Measurements from ENCODE around the gene ZNF500.

The ZNF500 gene

DNA sequence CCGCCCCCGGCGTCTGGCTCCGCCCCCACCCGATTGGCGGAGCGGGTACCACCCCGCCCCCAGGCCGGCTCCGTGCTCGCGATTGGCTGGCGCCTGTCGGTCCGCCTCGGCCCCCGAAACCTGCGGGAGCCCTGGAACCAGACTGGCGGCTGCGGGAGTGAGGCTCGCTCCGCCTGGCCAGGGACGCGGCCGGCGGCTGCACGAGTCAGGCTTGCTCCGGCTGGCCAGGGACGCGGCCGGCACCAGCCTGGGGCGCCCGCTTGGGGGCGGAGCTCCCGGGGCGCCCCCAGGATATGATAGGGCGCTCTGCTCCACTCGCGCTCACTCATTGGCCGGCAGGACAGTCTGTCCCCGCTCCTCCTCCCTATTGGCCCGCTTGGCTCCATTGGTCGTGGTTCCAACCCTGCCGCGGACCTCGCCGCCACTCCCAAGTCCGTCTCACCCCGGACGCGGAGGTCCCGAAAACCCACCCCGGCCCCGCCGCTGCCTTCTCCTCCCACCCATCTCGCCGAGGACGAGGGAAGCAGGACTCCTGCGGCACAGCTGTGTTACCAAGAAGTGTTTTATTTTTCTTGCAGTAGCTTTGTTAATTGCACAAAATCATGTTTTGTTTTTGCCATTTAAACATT, 35.8 kb upstream of the ZNF500 start:
- Histone ChIP-seq H3K9me3 (ENCODE audit: control insufficient read depth in 2 of 2, low read length in 2 of 2) (no peaks in the 10 kb centered on the region), H3K4me1 (ENCODE audit: control insufficient read depth, insufficient read depth, low read length) (peaks cover 31% of the 10 kb centered on the region), H3K27me3 (ENCODE audit: control insufficient read depth in 1 of 2, insufficient read depth in 2 of 2, low read length in 2 of 2) (no peaks in the 10 kb centered on the region), H3K9ac (ENCODE audit: low read length in 2 of 2) (peak overlapping the region; percentile 62 to 74), H3K27ac (ENCODE audit: low read length) (peak overlapping the region; percentile 78), H3K4me3 (ENCODE audit: low read length in 2 of 2) (peak overlapping the region; percentile 73 to 83), H3K36me3 (ENCODE audit: control insufficient read depth in 2 of 2, insufficient read depth in 2 of 2, low read length in 2 of 2) (peaks cover 24 to 28% of the 10 kb centered on the region in 2 donors)

DNA sequence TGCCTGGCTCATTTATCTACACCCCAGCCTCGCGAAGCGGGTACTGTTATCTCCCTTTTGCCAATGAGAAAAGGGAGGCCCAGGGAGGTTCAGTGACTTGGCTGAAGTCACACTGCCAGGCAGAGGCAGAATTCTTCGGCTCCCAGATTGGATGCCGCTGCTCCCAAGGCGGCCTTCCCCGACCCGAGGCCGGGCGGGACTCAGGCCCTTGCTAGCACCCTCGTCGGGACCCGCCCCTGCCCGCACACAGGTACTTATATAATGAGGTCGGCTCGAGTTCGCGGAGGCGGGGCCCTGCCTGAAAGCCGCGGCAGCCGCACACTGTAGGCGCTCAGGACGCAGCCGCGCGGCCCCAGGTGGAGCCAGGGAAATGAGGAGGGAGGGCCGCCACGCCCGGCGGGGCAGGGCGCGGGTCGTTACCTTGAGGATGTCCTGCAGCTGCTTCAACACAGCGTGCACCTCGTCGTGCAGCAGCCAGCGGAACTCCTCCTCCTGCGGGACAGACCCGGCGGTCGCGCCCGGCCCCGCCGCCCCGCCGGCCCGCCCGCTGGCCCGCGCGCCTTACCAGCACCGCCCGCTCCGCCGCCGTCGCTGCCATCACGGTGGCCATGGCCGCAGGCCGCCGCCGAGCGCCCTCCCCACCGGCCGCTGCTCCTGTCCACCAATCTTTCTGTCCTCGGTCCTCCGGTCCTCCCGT, 35.1 kb upstream of the ZNF500 start, which contains the start of gene ROGDI:
TSS of gene ROGDI (minus strand) at position 672 of the 697 bp plus-strand sequence. CDS start at position 610, 62 bp downstream.
- Histone ChIP-seq H3K27me3 (ENCODE audit: control insufficient read depth in 1 of 2, insufficient read depth in 2 of 2, low read length in 2 of 2) (no peaks in the 10 kb centered on the region), H3K4me3 (ENCODE audit: low read length in 2 of 2) (peak within 1 kb of the TSS; percentile 73 to 83), H3K9me3 (ENCODE audit: control insufficient read depth in 2 of 2, low read length in 2 of 2) (no peaks in the 10 kb centered on the region), H3K4me1 (ENCODE audit: control insufficient read depth, insufficient read depth, low read length) (peaks cover 31% of the 10 kb centered on the region), H3K36me3 (ENCODE audit: control insufficient read depth in 2 of 2, insufficient read depth in 2 of 2, low read length in 2 of 2) (peaks cover 22 to 29% of the 10 kb centered on the region in 2 donors), H3K27ac (ENCODE audit: low read length) (peak within 1 kb of the TSS; percentile 78), H3K9ac (ENCODE audit: low read length in 2 of 2) (peak within 1 kb of the TSS; percentile 74 to 84)

DNA sequence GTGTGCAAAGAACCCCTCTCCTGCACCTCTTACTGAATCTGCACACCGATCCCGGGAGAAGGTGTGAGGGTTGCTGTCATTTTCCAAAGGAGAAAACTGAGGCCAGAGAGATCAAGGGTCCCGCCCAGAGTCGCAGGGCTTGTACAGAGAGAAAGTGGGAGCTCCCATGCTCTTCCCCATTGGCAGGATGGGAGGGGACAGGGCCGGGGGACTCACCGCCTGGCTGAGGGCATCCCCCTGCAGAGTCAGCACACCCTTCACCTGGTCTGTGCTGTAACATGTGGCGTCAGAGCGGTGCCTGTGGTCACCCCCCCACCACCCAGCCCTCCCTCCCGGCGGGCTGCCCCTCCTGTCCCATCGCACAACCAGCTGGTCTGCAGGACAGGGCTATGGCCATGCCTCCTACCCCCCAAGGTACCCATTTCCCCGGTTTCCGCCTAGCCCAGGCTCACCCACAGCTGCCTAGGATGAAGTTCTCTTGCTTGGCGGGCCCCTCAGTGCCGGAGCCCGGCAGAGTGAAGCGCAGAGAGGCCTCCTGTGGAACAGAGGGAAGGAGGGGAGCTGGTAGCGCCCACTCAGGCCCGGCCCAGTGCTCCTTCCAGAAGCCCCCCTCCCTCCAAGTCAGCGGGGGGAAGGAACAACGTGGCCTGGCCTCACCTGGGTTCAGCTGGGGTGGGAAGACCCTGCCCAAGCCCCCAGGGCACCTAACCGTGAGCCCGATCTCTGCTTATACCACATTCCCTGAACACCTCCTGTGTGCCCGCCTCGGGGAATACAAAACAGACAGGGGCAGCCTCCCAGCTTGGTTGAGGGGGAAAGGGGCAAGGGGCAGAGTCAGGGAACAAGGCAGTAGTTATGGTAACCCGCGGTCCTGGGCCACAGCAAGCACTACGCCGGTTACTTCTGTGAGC, 34.3 kb upstream of the ZNF500 start:
- H3K9me3 ChIP-seq (ENCODE audit: control insufficient read depth in 2 of 2, low read length in 2 of 2): no peaks in the 10 kb centered on the region
- H3K27me3 ChIP-seq (ENCODE audit: control insufficient read depth in 1 of 2, insufficient read depth in 2 of 2, low read length in 2 of 2): no peaks in the 10 kb centered on the region
- peak overlapping the region; percentile 53 to 84 for H3K9ac ChIP-seq (ENCODE audit: low read length in 2 of 2)
- H3K4me3 ChIP-seq (ENCODE audit: low read length in 2 of 2): peak overlapping the region; percentile 61 to 83
- H3K27ac ChIP-seq (ENCODE audit: low read length): peak overlapping the region; percentile 62
- H3K36me3 ChIP-seq (ENCODE audit: control insufficient read depth in 2 of 2, insufficient read depth in 2 of 2, low read length in 2 of 2): peaks cover 22 to 32% of the 10 kb centered on the region in 2 donors
- H3K4me1 ChIP-seq (ENCODE audit: control insufficient read depth, insufficient read depth, low read length): peaks cover 31% of the 10 kb centered on the region

GRCh38 chr16:4800290-4801041, 33.5 kb upstream of the ZNF500 start:
- Histone ChIP-seq H3K27me3 (ENCODE audit: control insufficient read depth in 1 of 2, insufficient read depth in 2 of 2, low read length in 2 of 2) (no peaks in the 10 kb centered on the region), H3K9ac (ENCODE audit: low read length in 2 of 2) (peak overlapping the region in 1 of 2 donors; percentile 25), H3K36me3 (ENCODE audit: control insufficient read depth in 2 of 2, insufficient read depth in 2 of 2, low read length in 2 of 2) (peaks cover 22 to 34% of the 10 kb centered on the region in 2 donors), H3K4me1 (ENCODE audit: control insufficient read depth, insufficient read depth, low read length) (peaks cover 31% of the 10 kb centered on the region), H3K9me3 (ENCODE audit: control insufficient read depth in 2 of 2, low read length in 2 of 2) (no peaks in the 10 kb centered on the region), H3K27ac (ENCODE audit: low read length) (no peak overlapping the region), H3K4me3 (ENCODE audit: low read length in 2 of 2) (no peak overlapping the region)

- no peaks in the 10 kb centered on the region for H3K27me3 ChIP-seq (ENCODE audit: control insufficient read depth in 1 of 2, insufficient read depth in 2 of 2, low read length in 2 of 2)
- H3K4me1 ChIP-seq (ENCODE audit: control insufficient read depth, insufficient read depth, low read length): peaks cover 26% of the 10 kb centered on the region
- no peaks in the 10 kb centered on the region for H3K9me3 ChIP-seq (ENCODE audit: control insufficient read depth in 2 of 2, low read length in 2 of 2)
- peaks cover 11 to 26% of the 10 kb centered on the region in 2 donors for H3K36me3 ChIP-seq (ENCODE audit: control insufficient read depth in 2 of 2, insufficient read depth in 2 of 2, low read length in 2 of 2)
- H3K9ac ChIP-seq (ENCODE audit: low read length in 2 of 2): no peak overlapping the region
- no peak overlapping the region for H3K27ac ChIP-seq (ENCODE audit: low read length)
- H3K4me3 ChIP-seq (ENCODE audit: low read length in 2 of 2): no peak overlapping the region
These were observed 32.4 kb upstream of the ZNF500 start for GRCh38 chr16:4799171-4799855.

DNA sequence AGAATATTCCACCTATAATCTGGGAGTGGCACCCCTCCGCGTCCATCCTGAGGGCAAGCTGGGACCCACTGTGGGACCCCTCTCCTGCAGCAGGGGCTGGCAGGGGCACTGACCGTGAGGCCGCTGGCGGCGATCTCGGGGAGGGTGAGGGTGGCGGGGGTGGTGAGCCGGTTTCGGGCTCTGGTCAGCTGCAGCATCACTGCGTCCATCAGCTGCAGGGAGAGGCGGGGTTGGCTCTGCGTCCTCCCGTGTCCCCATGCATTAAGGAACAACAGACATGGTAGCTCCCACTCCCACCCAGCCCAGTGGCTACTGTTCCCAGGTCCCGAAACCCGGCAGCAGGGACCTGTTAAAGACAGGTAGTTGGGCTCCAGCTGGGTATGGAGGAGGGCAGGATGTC, 31.5 kb upstream of the ZNF500 start:
- Histone ChIP-seq H3K36me3 (ENCODE audit: control insufficient read depth in 2 of 2, insufficient read depth in 2 of 2, low read length in 2 of 2) (peaks cover 10 to 25% of the 10 kb centered on the region in 2 donors), H3K4me3 (ENCODE audit: low read length in 2 of 2) (no peak overlapping the region), H3K9me3 (ENCODE audit: control insufficient read depth in 2 of 2, low read length in 2 of 2) (no peaks in the 10 kb centered on the region), H3K27me3 (ENCODE audit: control insufficient read depth in 1 of 2, insufficient read depth in 2 of 2, low read length in 2 of 2) (no peaks in the 10 kb centered on the region), H3K4me1 (ENCODE audit: control insufficient read depth, insufficient read depth, low read length) (peaks cover 21% of the 10 kb centered on the region), H3K9ac (ENCODE audit: low read length in 2 of 2) (no peak overlapping the region), H3K27ac (ENCODE audit: low read length) (no peak overlapping the region)

DNA sequence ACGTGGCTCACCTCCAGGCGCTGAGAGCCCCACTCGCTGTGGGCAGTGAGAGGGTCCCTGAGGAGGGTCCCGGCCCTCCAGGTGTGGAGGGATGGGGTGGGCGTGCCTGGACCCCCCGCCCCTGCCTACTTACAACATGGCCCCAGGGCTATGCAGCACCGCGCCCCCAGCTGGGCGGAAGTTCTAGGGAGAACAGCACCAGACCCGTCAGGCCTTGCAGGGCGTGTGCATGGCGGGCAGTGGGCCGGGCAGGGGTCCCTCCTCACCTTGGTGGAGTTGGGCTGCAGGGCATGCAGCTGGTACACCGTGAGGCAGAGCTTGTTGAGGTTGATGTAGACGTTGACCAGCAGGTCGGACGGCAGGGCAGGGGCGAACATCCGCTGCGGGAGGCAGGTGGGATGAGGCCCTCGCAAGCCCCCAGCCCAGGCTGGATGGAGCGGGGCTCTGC, 30.9 kb upstream of the ZNF500 start:
- no peak overlapping the region for H3K27ac ChIP-seq (ENCODE audit: low read length)

DNA sequence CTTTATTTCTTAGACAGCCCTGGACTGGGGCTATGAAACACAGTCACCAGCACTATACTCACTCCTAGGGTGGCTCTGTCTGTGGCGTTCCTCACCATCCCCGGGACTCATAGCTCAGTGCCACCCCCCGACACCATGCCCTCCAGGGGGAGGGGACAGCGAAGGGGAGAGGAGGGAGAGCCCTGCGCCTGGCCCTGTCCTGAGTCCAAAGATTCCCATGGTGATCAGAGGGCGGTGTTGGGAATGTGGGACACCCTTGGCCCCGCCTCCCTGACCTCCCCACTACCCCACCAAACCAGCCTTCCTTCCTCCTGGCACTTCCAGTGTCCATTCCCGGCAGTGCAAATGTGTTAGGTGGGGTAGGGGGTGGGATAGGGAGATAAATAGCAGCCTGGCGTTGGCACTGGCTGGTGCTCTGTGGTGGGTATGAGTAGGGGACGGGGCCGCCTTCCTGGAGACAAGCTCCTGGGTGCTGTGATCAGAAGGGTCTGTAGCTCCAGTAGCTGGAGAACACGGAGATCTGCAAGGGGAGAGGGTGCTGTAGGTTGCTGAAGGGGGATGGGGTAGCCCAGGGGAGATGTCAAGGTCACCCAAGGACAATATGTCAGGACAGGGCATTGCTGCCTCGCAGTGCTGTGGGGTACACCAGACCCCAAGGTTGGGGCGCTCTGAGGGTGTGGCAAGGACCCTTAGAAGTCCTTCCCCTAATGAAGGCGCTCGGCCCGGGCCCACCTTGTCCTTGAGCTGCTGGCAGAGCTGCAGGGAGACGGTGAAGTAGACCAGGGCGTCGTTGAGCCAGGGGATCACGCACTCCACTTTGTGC, 30.2 kb upstream of the ZNF500 start:
- H3K9ac ChIP-seq (ENCODE audit: low read length in 2 of 2): no peak overlapping the region
- H3K27ac ChIP-seq (ENCODE audit: low read length): no peak overlapping the region
- H3K27me3 ChIP-seq (ENCODE audit: control insufficient read depth in 1 of 2, insufficient read depth in 2 of 2, low read length in 2 of 2): no peaks in the 10 kb centered on the region
- peaks cover 20% of the 10 kb centered on the region for H3K4me1 ChIP-seq (ENCODE audit: control insufficient read depth, insufficient read depth, low read length)
- no peak overlapping the region for H3K4me3 ChIP-seq (ENCODE audit: low read length in 2 of 2)
- H3K9me3 ChIP-seq (ENCODE audit: control insufficient read depth in 2 of 2, low read length in 2 of 2): no peaks in the 10 kb centered on the region
- peaks cover 10 to 25% of the 10 kb centered on the region in 2 donors for H3K36me3 ChIP-seq (ENCODE audit: control insufficient read depth in 2 of 2, insufficient read depth in 2 of 2, low read length in 2 of 2)

More for the DNA sequence above, 30.9 kb upstream of the ZNF500 start:
- Histone ChIP-seq H3K4me1 (ENCODE audit: control insufficient read depth, insufficient read depth, low read length) (peaks cover 21% of the 10 kb centered on the region), H3K4me3 (ENCODE audit: low read length in 2 of 2) (no peak overlapping the region), H3K36me3 (ENCODE audit: control insufficient read depth in 2 of 2, insufficient read depth in 2 of 2, low read length in 2 of 2) (peaks cover 10 to 25% of the 10 kb centered on the region in 2 donors), H3K9ac (ENCODE audit: low read length in 2 of 2) (no peak overlapping the region), H3K27me3 (ENCODE audit: control insufficient read depth in 1 of 2, insufficient read depth in 2 of 2, low read length in 2 of 2) (no peaks in the 10 kb centered on the region), H3K9me3 (ENCODE audit: control insufficient read depth in 2 of 2, low read length in 2 of 2) (no peaks in the 10 kb centered on the region)

- H3K4me3 ChIP-seq (ENCODE audit: low read length in 2 of 2): no peak overlapping the region
- no peaks in the 10 kb centered on the region for H3K27me3 ChIP-seq (ENCODE audit: control insufficient read depth in 1 of 2, insufficient read depth in 2 of 2, low read length in 2 of 2)
These were observed 29.0 kb upstream of the ZNF500 start for GRCh38 chr16:4795828-4796572.

More at GRCh38 chr16:4795828-4796572, 29.0 kb upstream of the ZNF500 start:
- peaks cover 9% of the 10 kb centered on the region for H3K4me1 ChIP-seq (ENCODE audit: control insufficient read depth, insufficient read depth, low read length)
- no peak overlapping the region for H3K9ac ChIP-seq (ENCODE audit: low read length in 2 of 2)
- no peak overlapping the region for H3K27ac ChIP-seq (ENCODE audit: low read length)
- H3K36me3 ChIP-seq (ENCODE audit: control insufficient read depth in 2 of 2, insufficient read depth in 2 of 2, low read length in 2 of 2): peaks cover 10 to 25% of the 10 kb centered on the region in 2 donors
- no peaks in the 10 kb centered on the region for H3K9me3 ChIP-seq (ENCODE audit: control insufficient read depth in 2 of 2, low read length in 2 of 2)
